Hepatocyte (in vitro differentiated cells): ENCODE measurements around the gene MSI2.

ENCODE experiments used
- CTCF ChIP-seq: fragments of 200-600 bp; sonication (generic); IDR thresholded peaks from 2 replicates; pipeline ENCODE4 v1.5.1; 2016; ENCODE audit warnings: antibody characterized with exemption, mild to moderate bottlenecking; ENCODE audit not compliant: poor library complexity
- EZH2 ChIP-seq: fragments of 200-600 bp; sonication (generic); IDR thresholded peaks from 2 replicates; pipeline ENCODE4 v1.6.1; 2016; ENCODE audit warnings: antibody characterized with exemption, mild to moderate bottlenecking, borderline replicate concordance

GRCh38 chr17:57614742-57615141, 358.4 kb downstream of the MSI2 start:
- TF ChIP-seq EZH2 (no peak), CTCF (no peak)
